IPS-15b (cell line): ENCODE measurements around the gene DNAJC1.
"Not testable (repeated sequence)": the region's sequence is repeated elsewhere in the genome, so short reads cannot be mapped to it uniquely, and the experiment has no call there.

Source experiments
- H3K27me3 ChIP-seq: one replicate; pipeline ENCODE4 v1.6.1; 2013; ENCODE audit warnings: low read length; ENCODE audit not compliant: control insufficient read depth, insufficient read depth
- H3K36me3 ChIP-seq: one replicate; pipeline ENCODE4 v1.6.1; 2013; ENCODE audit warnings: low read length; ENCODE audit not compliant: control insufficient read depth, insufficient read depth
- H3K4me1 ChIP-seq: one replicate; pipeline ENCODE4 v1.6.1; 2013; ENCODE audit warnings: mild to moderate bottlenecking, low read length; ENCODE audit not compliant: control insufficient read depth, insufficient read depth
- H3K4me3 ChIP-seq: one replicate; pipeline ENCODE4 v1.5.1; 2013; ENCODE audit warnings: low read depth, low read length
- H3K9ac ChIP-seq: one replicate; pipeline ENCODE4 v1.6.1; 2013; ENCODE audit warnings: low read depth, mild to moderate bottlenecking, low read length
- H3K9me3 ChIP-seq: one replicate; pipeline ENCODE4 v1.6.1; 2013; ENCODE audit warnings: mild to moderate bottlenecking, low read length; ENCODE audit not compliant: control insufficient read depth, insufficient read depth

DNAJC1 gene

DNA sequence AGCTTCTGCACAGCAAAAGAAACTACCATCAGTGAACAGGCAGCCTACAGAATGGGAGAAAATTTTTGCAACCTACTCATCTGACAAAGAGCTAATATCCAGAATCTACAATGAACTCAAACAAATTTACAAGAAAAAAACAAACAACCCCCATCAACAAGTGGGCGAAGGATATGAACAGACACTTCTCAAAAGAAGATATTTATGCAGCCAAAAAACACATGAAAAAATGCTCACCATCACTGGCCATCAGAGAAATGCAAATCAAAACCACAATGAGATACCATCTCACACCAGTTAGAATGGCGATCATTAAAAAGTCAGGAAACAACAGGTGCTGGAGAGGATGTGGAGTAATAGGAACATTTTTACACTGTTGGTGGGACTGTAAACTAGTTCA lies 162.3 kb downstream of the DNAJC1 start:
- H3K9me3 ChIP-seq, H3K4me1 ChIP-seq, H3K27me3 ChIP-seq, H3K36me3 ChIP-seq, H3K4me3 ChIP-seq, H3K9ac ChIP-seq: not testable (repeated sequence)

GRCh38 chr10:21837487-21837886 lies 166.0 kb downstream of the DNAJC1 start:
- not testable (repeated sequence) for H3K36me3 ChIP-seq
- peaks cover 12% of the 10 kb centered on the region for H3K9me3 ChIP-seq

DNA sequence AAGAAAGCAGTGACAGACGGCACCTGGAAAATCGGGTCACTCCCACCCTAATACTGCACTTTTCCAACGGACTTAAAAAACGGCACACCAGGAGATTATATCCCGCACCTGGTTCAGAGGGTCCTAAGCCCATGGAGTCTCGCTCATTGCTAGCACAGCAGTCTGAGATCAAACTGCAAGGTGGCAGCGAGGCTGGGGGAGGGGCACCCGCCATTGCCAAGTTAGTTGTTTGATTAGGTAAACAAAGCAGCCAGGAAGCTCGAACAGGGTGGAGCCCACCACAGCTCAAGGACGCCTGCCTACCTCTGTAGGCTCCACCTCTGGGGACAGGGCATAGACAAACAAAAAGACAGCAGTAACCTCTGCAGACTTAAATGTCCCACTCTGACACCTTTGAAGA lies 169.0 kb downstream of the DNAJC1 start:
- not testable (repeated sequence) for H3K36me3 ChIP-seq, H3K4me1 ChIP-seq, H3K4me3 ChIP-seq, H3K9ac ChIP-seq, H3K27me3 ChIP-seq
- peaks cover 18% of the 10 kb centered on the region for H3K9me3 ChIP-seq

More at GRCh38 chr10:21837487-21837886, 166.0 kb downstream of the DNAJC1 start:
- H3K9ac ChIP-seq, H3K27me3 ChIP-seq, H3K4me3 ChIP-seq, H3K4me1 ChIP-seq: not testable (repeated sequence)

GRCh38 chr10:21832821-21833130 lies 170.8 kb downstream of the DNAJC1 start:
- no peaks in the 10 kb centered on the region for H3K36me3 ChIP-seq
- H3K9ac ChIP-seq, result no peak overlapping the region
- peaks cover 18% of the 10 kb centered on the region for H3K9me3 ChIP-seq
- no peaks in the 10 kb centered on the region for H3K27me3 ChIP-seq
- no peak overlapping the region for H3K4me3 ChIP-seq
- no peaks in the 10 kb centered on the region for H3K4me1 ChIP-seq

DNA sequence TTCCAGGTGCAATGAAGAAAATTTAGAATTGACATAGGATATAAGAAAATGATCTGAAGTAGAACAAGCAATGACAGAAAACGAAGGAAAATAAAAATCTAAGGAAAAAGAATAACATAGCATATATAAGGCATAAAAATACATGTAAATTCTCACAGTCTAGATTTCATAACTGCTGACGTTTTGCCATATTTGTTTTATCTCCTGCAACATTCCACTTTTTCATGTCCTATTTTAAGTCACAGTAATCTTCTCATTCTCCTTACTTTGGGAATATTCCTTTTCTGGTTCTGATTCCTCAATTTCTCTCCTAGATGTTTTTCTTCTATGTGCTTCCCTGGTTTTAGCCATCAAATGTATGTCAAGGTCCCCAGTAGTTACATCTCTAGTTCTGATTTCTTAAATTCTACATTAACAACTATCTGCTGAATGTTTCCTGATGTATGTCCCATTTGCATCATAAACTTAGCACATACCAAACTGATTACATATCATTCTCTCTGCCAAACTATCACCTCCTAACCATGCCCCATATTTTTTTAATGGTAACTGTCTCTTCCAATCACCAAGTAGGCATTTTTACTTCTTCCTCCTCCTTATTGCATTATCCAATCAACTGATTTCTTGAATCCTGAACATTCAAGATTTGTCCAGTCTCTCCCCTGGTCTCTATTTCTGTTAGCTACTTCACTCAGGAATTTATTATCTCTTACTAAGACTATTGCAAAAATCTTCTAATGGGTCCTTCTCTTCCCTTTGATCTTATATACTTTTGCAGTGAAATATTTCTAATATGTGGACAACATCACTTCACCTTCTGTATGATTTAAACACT lies 171.3 kb downstream of the DNAJC1 start:
- H3K9ac ChIP-seq, result no peak overlapping the region
- peaks cover 18% of the 10 kb centered on the region for H3K9me3 ChIP-seq
- no peaks in the 10 kb centered on the region for H3K4me1 ChIP-seq
- H3K36me3 ChIP-seq, result no peaks in the 10 kb centered on the region
- no peak overlapping the region for H3K4me3 ChIP-seq
- no peaks in the 10 kb centered on the region for H3K27me3 ChIP-seq

GRCh38 chr10:21830037-21830436 lies 173.5 kb downstream of the DNAJC1 start:
- Histone ChIP-seq H3K36me3 (no peaks in the 10 kb centered on the region), H3K9me3 (peaks cover 20% of the 10 kb centered on the region), H3K4me3 (no peak overlapping the region), H3K4me1 (no peaks in the 10 kb centered on the region), H3K27me3 (no peaks in the 10 kb centered on the region), H3K9ac (no peak overlapping the region)

GRCh38 chr10:21827308-21827707 lies 176.2 kb downstream of the DNAJC1 start:
- Histone ChIP-seq H3K27me3 (no peaks in the 10 kb centered on the region), H3K9ac (no peak overlapping the region), H3K36me3 (no peaks in the 10 kb centered on the region), H3K4me3 (no peak overlapping the region), H3K9me3 (peaks cover 8% of the 10 kb centered on the region), H3K4me1 (no peaks in the 10 kb centered on the region)

- H3K36me3 ChIP-seq, result no peaks in the 10 kb centered on the region
- H3K4me1 ChIP-seq, result no peaks in the 10 kb centered on the region
- H3K27me3 ChIP-seq, result no peaks in the 10 kb centered on the region
- no peak overlapping the region for H3K9ac ChIP-seq
- H3K4me3 ChIP-seq, result no peak overlapping the region
- H3K9me3 ChIP-seq, result peaks cover 8% of the 10 kb centered on the region
Measured at GRCh38 chr10:21826725-21827124, 176.8 kb downstream of the DNAJC1 start.

DNA sequence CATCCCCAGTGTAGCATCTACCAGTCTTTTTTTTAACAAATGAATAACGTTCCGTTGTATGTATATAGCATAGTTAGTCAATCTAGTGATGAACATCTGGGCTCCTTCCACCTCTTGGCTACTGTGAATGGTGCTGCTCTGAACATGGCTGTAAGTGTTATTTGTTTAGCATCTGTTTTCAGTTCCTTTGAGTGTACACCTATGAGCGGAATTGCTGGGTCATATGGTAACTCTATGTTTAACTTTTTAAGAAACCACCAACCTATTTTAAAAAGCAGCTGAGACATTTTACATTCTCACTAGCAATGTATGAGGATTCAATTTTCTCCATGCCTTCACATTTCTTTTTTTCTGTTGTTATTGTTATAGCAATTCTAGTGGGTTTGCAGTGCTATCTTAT lies 178.2 kb downstream of the DNAJC1 start:
- H3K27me3 ChIP-seq, result no peaks in the 10 kb centered on the region
- H3K36me3 ChIP-seq, result no peaks in the 10 kb centered on the region
- no peak overlapping the region for H3K4me3 ChIP-seq
- H3K4me1 ChIP-seq, result no peaks in the 10 kb centered on the region
- no peak overlapping the region for H3K9ac ChIP-seq
- peaks cover 7% of the 10 kb centered on the region for H3K9me3 ChIP-seq

DNA sequence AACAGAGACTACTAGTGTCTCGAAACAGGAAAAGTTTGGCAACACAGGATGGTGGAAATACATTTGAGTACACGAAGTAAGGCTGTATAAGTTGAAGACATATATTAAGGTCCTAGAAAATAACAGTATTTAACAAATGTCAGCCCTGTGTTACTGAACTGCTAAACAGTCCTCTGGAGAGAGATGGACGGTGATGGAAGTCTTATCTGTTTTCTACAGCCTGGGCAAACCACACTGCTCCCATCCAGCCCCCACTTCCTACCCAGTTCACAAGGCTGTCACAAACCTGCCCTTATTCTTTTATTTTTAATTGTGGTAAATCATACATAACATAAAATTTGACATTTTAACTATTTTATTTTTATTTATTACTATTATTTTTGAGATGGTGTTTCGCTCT lies 179.1 kb downstream of the DNAJC1 start:
- Histone ChIP-seq H3K27me3 (no peaks in the 10 kb centered on the region), H3K9ac (no peak overlapping the region), H3K4me3 (no peak overlapping the region), H3K4me1 (no peaks in the 10 kb centered on the region), H3K9me3 (peaks cover 3% of the 10 kb centered on the region), H3K36me3 (no peaks in the 10 kb centered on the region)

DNA sequence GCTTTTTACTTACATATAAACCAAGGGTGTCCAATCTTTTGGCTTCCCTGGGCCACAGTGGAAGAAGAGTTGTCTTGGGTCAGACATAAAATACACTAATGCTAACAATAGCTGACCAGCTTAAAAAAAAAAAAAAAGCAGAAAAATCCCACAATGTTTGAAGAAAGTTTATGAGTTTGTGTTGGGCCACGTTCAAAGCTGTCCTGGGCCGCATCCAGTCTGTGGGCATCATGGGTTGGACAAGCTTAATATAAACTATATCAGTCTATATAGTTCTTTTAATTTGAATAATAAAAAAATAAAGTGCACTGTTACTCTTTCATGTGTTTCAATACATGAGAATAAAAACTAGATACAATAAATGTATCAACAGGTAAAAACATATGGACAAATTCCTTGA lies 179.9 kb downstream of the DNAJC1 start:
- no peaks in the 10 kb centered on the region for H3K4me1 ChIP-seq
- no peak overlapping the region for H3K4me3 ChIP-seq
- H3K9me3 ChIP-seq, result peaks cover 3% of the 10 kb centered on the region
- H3K9ac ChIP-seq, result no peak overlapping the region
- H3K36me3 ChIP-seq, result no peaks in the 10 kb centered on the region
- no peaks in the 10 kb centered on the region for H3K27me3 ChIP-seq

DNA sequence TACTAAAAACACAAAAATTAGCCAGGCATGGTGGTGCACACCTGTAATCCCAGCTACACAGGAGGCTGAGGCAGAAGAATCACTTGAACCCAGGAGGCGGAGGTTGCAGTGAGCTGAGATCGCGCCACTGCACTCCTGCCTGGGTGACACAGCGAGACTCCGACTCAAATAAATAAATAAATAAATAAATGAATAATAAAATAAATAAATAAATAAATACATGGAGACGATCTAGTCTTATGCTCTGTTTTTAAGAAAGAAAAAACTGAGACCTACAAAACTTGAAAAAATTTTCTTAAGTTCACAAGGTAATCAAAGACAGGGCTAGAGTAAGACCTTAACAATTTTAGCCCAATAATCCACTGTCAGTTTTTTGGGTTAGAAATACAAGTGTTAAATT lies 181.3 kb downstream of the DNAJC1 start:
- H3K36me3 ChIP-seq, H3K9me3 ChIP-seq, H3K4me1 ChIP-seq, H3K9ac ChIP-seq, H3K4me3 ChIP-seq, H3K27me3 ChIP-seq: not testable (repeated sequence)
